ENCODE measurements around the gene KLHL29. TPM values are rescaled to one million over a fixed set of nuclear protein-coding genes. Genes with fewer than 3 reads are reported as not detected.

The KLHL29 gene
- total RNA-seq, 4 donors from 2014 or later = 10.1 to 27.3 (median 15.7) TPM

DNA sequence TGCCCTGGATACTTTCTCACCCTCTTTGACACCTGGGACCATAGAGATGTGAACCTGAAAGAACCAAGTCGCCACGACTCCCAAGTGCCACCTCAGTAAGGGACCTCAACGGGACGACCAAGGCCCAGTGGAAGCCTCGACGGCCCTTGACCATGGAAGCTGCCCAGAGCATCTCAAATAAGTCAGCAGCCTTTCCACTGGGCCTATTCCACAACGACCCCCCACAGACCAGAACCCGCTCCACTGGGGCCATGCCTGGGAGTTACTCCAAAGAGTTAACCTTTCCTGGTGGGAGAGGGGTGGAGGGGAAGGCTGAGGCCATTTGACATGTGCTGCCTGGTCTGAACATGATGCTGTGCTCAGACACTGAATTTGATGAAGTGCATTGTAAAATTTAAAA lies 146.9 kb downstream of the KLHL29 start:
- TF ChIP-seq POLR2A (IDR thresholded peaks at IDR 0.05) = no peak
- no peak for TF ChIP-seq CTCF (IDR thresholded peaks at IDR 0.05)
- intact Hi-C loops (cut with DNase I; ENCODE audit: low total_unique reads) = no loop called here
- no peak overlapping the region for H3K4me3 ChIP-seq (ENCODE audit: low read depth, poor library complexity, severe bottlenecking)
- no peak for DNase-seq (ENCODE audit: low spot score in 2 of 2)
- 83 to 90% methylated on average over 8 of the region's 8 CpGs for WGBS, 2 donors

DNA sequence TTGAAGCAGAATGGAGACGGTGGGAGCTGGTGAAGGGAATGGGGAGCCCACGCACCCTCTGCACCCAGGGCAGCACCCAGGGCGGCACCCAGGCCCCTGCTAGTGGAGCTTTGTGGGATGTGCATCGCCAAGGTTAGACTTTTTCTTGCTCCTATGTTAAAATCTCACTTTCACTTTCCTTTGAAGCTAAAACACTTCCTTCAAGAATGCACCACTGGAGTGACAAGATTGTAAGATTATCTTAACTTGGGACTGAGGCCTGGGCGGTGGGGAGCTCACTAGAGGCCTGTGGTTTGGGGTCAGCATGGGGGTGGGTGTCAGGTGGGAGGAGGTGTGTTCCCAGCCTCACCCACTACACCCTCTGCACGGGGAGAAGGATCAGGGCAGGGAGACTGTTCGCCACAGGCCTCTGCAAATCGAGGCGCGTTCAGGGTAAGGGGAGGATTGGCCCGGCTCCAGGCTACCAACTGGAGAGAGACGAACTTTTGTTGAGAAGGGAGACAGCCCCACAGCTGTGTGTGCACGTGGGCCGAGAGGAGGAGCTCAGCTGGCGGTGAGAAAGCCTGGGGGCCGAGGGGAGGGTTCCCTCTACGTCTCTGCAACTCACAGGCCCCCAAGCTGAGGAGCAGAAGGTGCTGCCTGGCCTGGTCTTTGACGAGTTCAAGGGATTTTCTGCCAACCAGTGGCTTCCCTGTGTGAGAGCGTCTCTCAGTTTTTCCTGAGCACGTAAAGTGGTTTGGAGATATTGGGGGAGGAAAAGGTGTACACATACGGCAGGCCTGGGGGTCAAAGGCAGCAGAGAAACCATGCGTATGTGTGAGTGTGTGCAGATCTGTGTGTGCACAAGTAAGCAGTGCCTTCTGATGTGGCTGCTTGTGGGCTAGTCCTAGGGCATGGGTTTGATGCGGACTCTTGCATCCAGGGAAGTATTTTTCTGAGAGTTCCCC lies 147.7 kb downstream of the KLHL29 start:
- no peak for DNase-seq (ENCODE audit: low spot score in 2 of 2)
- TF ChIP-seq POLR2A (IDR thresholded peaks at IDR 0.05) (no peak), CTCF (IDR thresholded peaks at IDR 0.05) (no peak)
- no peak overlapping the region for H3K4me3 ChIP-seq (ENCODE audit: low read depth, poor library complexity, severe bottlenecking)
- intact Hi-C loops (cut with DNase I; ENCODE audit: low total_unique reads) = no loop called here
- 48 to 71% methylated on average over 23 of the region's 23 CpGs for WGBS, 2 donors

GRCh38 chr2:23533338-23533695 lies 148.3 kb downstream of the KLHL29 start:
- WGBS, 2 donors = 66 to 77% methylated on average over 9 of the region's 9 CpGs

GRCh38 chr2:23534771-23535170 lies 149.8 kb downstream of the KLHL29 start:
- TF ChIP-seq CTCF (IDR thresholded peaks at IDR 0.05) (no peak), POLR2A (IDR thresholded peaks at IDR 0.05) (no peak)
- 63 to 78% methylated on average over 2 of the region's 2 CpGs for WGBS, 2 donors
- intact Hi-C loops (cut with DNase I; ENCODE audit: low total_unique reads) = no loop called here

More at GRCh38 chr2:23533338-23533695, 148.3 kb downstream of the KLHL29 start:
- no peak for TF ChIP-seq CTCF (IDR thresholded peaks at IDR 0.05)
- no peak for TF ChIP-seq POLR2A (IDR thresholded peaks at IDR 0.05)
- intact Hi-C loops (cut with DNase I; ENCODE audit: low total_unique reads) = no loop called here
- no peak overlapping the region for H3K4me3 ChIP-seq (ENCODE audit: low read depth, poor library complexity, severe bottlenecking)
- no peak for DNase-seq (ENCODE audit: low spot score in 2 of 2)

GRCh38 chr2:23536326-23536725 lies 151.3 kb downstream of the KLHL29 start:
- intact Hi-C loops (cut with DNase I; ENCODE audit: low total_unique reads) = no loop called here
- WGBS, 2 donors = 52 to 58% methylated on average over 13 of the region's 13 CpGs
- DNase-seq (ENCODE audit: low spot score in 2 of 2) = no peak

More at GRCh38 chr2:23534771-23535170, 149.8 kb downstream of the KLHL29 start:
- H3K4me3 ChIP-seq (ENCODE audit: low read depth, poor library complexity, severe bottlenecking) = no peak overlapping the region
- DNase-seq (ENCODE audit: low spot score in 2 of 2) = no peak

More at GRCh38 chr2:23536326-23536725, 151.3 kb downstream of the KLHL29 start:
- no peak overlapping the region for H3K4me3 ChIP-seq (ENCODE audit: low read depth, poor library complexity, severe bottlenecking)
- TF ChIP-seq POLR2A (IDR thresholded peaks at IDR 0.05) (no peak), CTCF (IDR thresholded peaks at IDR 0.05) (no peak)
